K562 (cell line): ENCODE data around the gene HTR4. TPM values are rescaled to one million over a fixed set of nuclear protein-coding genes. Genes with fewer than 3 reads are reported as not detected.

ENCODE experiments used
- CUX1 ChIP-seq: fragments of 200-800 bp; sonication (Bioruptor generic); IDR thresholded peaks from 2 replicates; pipeline ENCODE4 v1.6.1; 2016; ENCODE audit warnings: missing genetic modification characterization, missing compliant biosample characterization
- IFI16 ChIP-seq: fragments of 250-450 bp; sonication (Bioruptor Pico); IDR thresholded peaks from 2 replicates; pipeline ENCODE4 v2.1.2; 2022; ENCODE audit warnings: mild to moderate bottlenecking, inconsistent platforms
- ILF3 ChIP-seq: fragments of 450-650 bp; IDR thresholded peaks from 2 replicates; pipeline ENCODE4 v1.6.1; 2018; ENCODE audit warnings: antibody characterized with exemption, mild to moderate bottlenecking, moderate library complexity, borderline replicate concordance
- NFATC3 ChIP-seq: fragments of 450-650 bp; IDR thresholded peaks from 2 replicates; pipeline ENCODE4 v1.6.1; 2017; ENCODE audit warnings: mild to moderate bottlenecking
- NFRKB ChIP-seq: fragments of 450-650 bp; IDR thresholded peaks from 2 replicates; pipeline ENCODE4 v1.6.1; 2016; ENCODE audit warnings: low read depth
- PREB ChIP-seq: sonication (generic); formaldehyde crosslinking; IDR thresholded peaks from 2 replicates; pipeline ENCODE4 v1.8.1; 2023; ENCODE audit warnings: mild to moderate bottlenecking, missing genetic modification reagents
- TAL1 ChIP-seq: fragments of 450-650 bp; IDR thresholded peaks from 2 replicates; pipeline ENCODE4 v1.6.1; 2016; ENCODE audit warnings: mild to moderate bottlenecking
- ZC3H8 ChIP-seq: fragments of 450-650 bp; IDR thresholded peaks from 2 replicates; pipeline ENCODE4 v1.6.1; 2017
- ZKSCAN3 ChIP-seq: fragments of 250-450 bp; sonication (Bioruptor Pico); IDR thresholded peaks from 2 replicates; pipeline ENCODE4 v1.4.0; 2020
- ZNF696 ChIP-seq: fragments of 250-450 bp; sonication (Bioruptor Pico); conservative IDR thresholded peaks from 2 replicates; pipeline ENCODE4 v1.4.0; 2020; ENCODE audit warnings: mild to moderate bottlenecking, moderate library complexity
- polyA plus RNA-seq, 8 experiments: library from polyadenylated mRNA; depleted of rRNA in 4 of 8; stranded (reverse) in 5 of 8; unstranded in 3 of 8; fragments of >200 nt; fragmentation: Nextera tagmentation in 2 of 8; fragmentation: Illumina TruSeq in 1 of 8; extraction: Ambion mirVana in 2 of 8; extraction: Trizol in 1 of 8; gene quantifications; 2 replicates each; pipeline versions ENCODE4 v1.2.1 to v1.2.3, GENCODE V29; 2011 to 2014; ENCODE audit warnings: inconsistent platforms in 1 of 8, missing spikeins in 1 of 8
- total RNA-seq, 7 experiments: library from RNA; depleted of rRNA in 6 of 7; stranded (reverse); fragments of >200 nt in 6 of 7; fragmentation: Illumina TruSeq in 2 of 7; extraction: Trizol in 2 of 7; gene quantifications; 2 replicates each; pipeline versions ENCODE4 v1.2.1 to v1.2.3, GENCODE V29; 2011 to 2021; ENCODE audit warnings: low replicate concordance in 1 of 7
- TF ChIP-seq, protein P1 (sequence below): sonication (generic); formaldehyde crosslinking; IDR thresholded peaks from 2 replicates; pipeline ENCODE4 v1.8.1; 2023; ENCODE audit warnings: mild to moderate bottlenecking, missing genetic modification reagents
- TF ChIP-seq, protein P2 (sequence below): fragments of 250-450 bp; sonication (Bioruptor Pico); IDR thresholded peaks from 2 replicates; pipeline ENCODE4 v1.9.0; 2021; ENCODE audit warnings: mild to moderate bottlenecking, inconsistent platforms
- TF ChIP-seq, protein P3 (sequence below): fragments of 250-450 bp; sonication (Bioruptor Pico); IDR thresholded peaks from 2 replicates; pipeline ENCODE4 v1.5.0; 2021; ENCODE audit warnings: mild to moderate bottlenecking, moderate library complexity

The HTR4 gene
- total and polyA plus RNA-seq, 9 of the 15 experiments (the other 6 are each of a cell fraction or from before 2014, with no cell fraction given) = 0.13 TPM; not detected in 8

DNA sequence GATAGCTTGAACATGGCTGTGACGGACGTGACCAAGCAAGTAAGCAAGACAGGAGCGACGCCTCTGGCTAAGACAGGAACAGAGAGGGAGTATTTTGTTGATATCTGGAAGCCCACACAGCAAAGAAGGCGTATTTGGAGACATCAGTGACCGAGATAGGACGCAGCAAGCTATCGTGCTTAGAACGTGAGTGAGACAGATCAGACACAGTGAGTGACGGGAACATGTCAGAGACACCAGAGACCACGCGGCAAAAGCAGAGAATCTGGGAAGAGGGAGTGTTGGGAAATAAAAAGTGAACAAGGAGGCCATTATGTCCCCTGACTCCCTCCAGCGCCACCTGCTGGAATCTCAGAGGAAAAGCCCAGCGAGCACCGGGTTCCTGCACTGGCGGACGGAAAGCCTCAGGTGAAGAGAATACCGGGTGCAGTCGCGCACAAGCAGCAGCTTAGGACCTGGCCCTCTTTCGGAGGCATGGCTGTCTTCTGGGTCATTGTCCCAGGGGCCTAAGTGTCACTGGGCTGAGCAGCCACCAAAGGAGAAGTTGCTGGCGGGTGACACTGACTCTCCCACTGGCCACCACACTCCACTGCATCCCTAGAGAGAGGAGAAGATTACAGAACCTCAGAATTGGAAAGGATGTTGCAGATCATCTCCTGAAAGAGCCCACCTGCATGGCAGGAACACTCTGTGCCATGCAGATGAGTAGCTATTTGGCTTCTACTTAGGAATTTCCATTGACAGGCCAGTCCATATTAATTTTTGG, 171.4 kb downstream of the HTR4 start (continued):
- TF ChIP-seq NFRKB (peak; percentile 62; the same call in 1 of the 2 replicates), ZNF696 (CRISPR knock-in tag) (no peak), ZKSCAN3 (no peak), NFATC3 (peak; percentile 55; the same call in 1 of the 2 replicates), ILF3 (no peak), PREB (CRISPR knock-in tag) (no peak), TAL1 (no peak), ZC3H8 (peak; percentile 46; the same call in 1 of the 2 replicates), IFI16 (CRISPR knock-in tag) (no peak), CUX1 (CRISPR knock-in tag) (no peak)
- TF ChIP-seq, protein P1, sequence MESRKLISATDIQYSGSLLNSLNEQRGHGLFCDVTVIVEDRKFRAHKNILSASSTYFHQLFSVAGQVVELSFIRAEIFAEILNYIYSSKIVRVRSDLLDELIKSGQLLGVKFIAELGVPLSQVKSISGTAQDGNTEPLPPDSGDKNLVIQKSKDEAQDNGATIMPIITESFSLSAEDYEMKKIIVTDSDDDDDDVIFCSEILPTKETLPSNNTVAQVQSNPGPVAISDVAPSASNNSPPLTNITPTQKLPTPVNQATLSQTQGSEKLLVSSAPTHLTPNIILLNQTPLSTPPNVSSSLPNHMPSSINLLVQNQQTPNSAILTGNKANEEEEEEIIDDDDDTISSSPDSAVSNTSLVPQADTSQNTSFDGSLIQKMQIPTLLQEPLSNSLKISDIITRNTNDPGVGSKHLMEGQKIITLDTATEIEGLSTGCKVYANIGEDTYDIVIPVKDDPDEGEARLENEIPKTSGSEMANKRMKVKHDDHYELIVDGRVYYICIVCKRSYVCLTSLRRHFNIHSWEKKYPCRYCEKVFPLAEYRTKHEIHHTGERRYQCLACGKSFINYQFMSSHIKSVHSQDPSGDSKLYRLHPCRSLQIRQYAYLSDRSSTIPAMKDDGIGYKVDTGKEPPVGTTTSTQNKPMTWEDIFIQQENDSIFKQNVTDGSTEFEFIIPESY = 0 out of 2 replicates have a peak, but pooled peaks have one; percentile 17
- TF ChIP-seq, protein P2, sequence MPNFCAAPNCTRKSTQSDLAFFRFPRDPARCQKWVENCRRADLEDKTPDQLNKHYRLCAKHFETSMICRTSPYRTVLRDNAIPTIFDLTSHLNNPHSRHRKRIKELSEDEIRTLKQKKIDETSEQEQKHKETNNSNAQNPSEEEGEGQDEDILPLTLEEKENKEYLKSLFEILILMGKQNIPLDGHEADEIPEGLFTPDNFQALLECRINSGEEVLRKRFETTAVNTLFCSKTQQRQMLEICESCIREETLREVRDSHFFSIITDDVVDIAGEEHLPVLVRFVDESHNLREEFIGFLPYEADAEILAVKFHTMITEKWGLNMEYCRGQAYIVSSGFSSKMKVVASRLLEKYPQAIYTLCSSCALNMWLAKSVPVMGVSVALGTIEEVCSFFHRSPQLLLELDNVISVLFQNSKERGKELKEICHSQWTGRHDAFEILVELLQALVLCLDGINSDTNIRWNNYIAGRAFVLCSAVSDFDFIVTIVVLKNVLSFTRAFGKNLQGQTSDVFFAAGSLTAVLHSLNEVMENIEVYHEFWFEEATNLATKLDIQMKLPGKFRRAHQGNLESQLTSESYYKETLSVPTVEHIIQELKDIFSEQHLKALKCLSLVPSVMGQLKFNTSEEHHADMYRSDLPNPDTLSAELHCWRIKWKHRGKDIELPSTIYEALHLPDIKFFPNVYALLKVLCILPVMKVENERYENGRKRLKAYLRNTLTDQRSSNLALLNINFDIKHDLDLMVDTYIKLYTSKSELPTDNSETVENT (CRISPR knock-in tag) = no peak
- TF ChIP-seq, protein P3, sequence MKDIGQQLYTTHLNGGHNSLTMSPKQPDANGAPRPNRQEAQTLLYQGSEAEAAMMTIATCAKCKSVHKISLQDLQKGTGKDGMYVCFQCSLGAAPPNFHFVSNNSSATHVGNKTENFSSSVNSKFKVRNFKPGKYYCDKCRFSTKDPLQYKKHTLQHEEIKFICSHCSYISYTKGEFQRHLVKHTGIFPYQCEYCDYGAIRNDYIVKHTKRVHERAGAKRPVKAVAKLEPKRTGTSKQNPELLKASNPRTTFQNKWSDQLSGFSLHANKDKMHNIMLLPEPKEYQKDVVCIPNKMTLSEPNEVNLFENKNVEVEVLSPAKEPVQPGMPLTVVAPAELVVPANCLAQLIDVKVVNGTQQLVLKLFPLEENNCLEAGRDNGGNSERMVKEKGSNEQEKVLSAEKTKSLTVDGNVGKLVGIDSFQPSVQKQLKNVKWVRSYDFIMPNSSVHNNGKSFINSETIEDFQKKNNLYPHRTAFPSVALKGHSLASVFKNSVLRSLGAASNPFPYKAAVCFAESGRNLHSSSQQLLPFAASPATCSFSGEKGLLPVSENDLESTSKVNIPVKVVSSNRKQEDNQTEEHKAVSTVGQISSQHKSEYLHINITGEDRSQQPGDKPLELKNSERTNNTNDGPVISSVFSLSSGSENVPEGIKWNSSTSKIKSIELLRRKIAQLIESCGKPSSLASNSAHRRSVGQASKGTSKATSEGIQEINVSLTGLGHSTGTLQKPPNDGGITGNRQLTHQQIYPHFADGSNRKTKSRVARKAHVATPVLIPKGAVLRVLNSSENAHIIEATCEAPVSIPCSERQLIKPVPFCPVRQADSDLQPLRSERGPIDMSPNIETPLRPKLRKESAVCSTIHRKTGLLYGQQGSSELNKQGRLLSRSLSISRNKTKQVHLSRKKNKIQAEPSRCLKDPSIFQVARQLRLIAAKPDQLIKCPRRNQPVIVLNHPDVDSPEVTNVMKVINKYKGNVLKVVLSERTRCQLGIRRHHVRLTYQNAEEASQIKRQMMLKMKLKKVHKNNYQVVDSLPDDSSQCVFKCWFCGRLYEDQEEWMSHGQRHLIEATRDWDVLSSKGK (CRISPR knock-in tag) = no peak
